NB4 (cell line): ENCODE data around the gene ADGRL4.
"Not testable (repeated sequence)": the region's sequence is repeated elsewhere in the genome, so short reads cannot be mapped to it uniquely, and the experiment has no call there.

Source experiments
- DNase-seq: peaks from one replicate; pipeline ENCODE4 v3.0.0; 2010; ENCODE audit warnings: low read depth
- H3K4me3 ChIP-seq: one replicate; pipeline ENCODE4 v1.5.1; 2011; ENCODE audit warnings: mild to moderate bottlenecking, low read depth, low read length, moderate library complexity
- CTCF ChIP-seq: IDR thresholded peaks from one replicate; pipeline ENCODE4 v1.5.1; 2012; ENCODE audit warnings: low read depth, low read length
- MAX ChIP-seq: IDR thresholded peaks from 2 replicates; pipeline ENCODE4 v1.6.1; 2011; ENCODE audit warnings: low read depth, low read length
- MYC ChIP-seq: IDR thresholded peaks from 2 replicates; pipeline ENCODE4 v1.6.1; 2011; ENCODE audit warnings: low read depth, low read length
- POLR2A ChIP-seq: IDR thresholded peaks from 2 replicates; pipeline ENCODE4 v1.6.1; 2011; ENCODE audit warnings: mild to moderate bottlenecking; ENCODE audit not compliant: insufficient read length; ENCODE audit errors: extremely low read depth

The ADGRL4 gene

GRCh38 chr1:78892260-78892840 is 114.2 kb downstream of the ADGRL4 start:
- TF ChIP-seq MYC: no peak
- no peak overlapping the region for H3K4me3 ChIP-seq
- no peak for DNase-seq

- no peak for TF ChIP-seq MYC
- no peak for TF ChIP-seq MAX
- no peak for TF ChIP-seq CTCF
- DNase-seq: no peak
- no peak overlapping the region for H3K4me3 ChIP-seq
Observed at GRCh38 chr1:78887458-78887857, 119.1 kb downstream of the ADGRL4 start.

DNA sequence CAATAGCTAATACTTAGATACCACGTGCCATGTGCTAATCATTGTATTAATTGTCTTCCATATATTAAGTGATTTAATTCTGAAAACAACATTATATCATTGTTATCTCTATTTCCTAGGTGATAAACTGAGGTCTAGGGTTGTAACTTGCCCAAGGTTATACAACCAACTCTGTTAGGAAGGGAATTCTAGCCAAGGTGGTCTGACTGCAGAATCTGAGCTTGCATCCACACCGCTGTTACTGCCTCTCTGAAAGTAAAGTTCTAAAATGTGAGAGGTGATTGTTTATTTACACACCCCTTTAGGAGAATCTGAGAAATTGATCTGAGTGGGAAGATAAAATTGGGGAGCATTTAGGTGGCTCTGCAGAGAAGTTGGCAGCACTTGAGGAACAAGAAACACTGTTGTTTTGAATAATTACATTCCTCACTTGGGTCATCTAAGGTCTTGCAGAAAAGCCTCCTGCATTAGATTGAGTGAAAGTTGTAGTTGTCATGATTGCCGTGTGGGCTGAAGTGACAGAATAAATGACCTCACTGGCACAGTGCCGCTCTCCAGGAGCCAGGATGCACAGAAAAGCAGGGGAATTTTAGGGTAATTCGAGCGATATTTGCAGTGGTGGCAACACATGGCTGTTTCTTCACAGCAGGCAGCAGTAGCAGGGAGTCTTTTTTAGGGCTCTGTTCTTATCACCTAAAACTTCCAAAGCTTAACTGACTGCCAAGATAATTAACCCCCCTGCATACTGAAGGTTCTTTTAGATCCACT is 121.7 kb downstream of the ADGRL4 start:
- DNase-seq: no peak
- no peak overlapping the region for H3K4me3 ChIP-seq
- TF ChIP-seq CTCF: no peak
- no peak for TF ChIP-seq POLR2A
- no peak for TF ChIP-seq MYC
- no peak for TF ChIP-seq MAX

DNA sequence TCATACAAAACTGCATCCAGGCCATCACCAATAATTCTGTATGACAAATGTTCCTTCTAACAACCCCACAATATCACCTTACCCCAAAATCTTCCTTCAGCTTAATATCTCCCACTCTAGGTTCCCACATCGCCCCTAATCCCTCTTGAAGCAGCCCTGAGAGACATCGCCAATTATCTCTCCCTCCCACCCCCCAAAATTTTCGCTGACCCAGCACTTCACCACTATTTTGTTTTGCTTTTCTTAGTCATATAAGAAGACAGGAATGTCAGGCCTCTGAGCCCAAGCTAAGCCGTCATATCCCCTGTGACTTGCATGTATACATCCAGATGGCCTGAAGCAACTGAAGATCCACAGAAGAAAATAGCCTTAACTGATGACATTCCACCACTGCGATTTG is 126.3 kb downstream of the ADGRL4 start:
- no peak overlapping the region for H3K4me3 ChIP-seq
- DNase-seq: no peak
- TF ChIP-seq POLR2A (no peak), MAX (no peak)

DNA sequence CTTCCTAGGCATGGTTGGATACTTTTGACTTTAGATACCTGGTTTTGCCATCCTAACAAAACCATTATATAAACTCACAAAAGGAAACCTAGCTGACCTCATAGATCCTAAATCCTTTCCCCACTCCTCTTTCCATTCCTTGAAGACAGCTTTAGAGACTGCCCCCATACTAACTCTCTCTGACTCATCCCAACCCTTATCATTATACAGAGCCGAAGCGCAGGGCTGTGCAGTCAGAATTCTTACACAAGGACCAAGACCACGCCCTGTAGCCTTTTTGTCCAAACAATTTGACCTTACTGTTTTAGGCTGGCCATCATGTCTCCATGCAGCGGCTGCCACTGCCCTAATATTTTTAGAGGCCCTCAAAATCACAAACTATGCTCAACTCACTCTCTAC is 130.5 kb downstream of the ADGRL4 start:
- not testable (repeated sequence) for H3K4me3 ChIP-seq, DNase-seq

GRCh38 chr1:78872801-78873200 is 133.7 kb downstream of the ADGRL4 start:
- not testable (repeated sequence) for H3K4me3 ChIP-seq, DNase-seq

- no peak for DNase-seq
- no peak for TF ChIP-seq CTCF
- no peak for TF ChIP-seq POLR2A
- TF ChIP-seq MAX: no peak
- TF ChIP-seq MYC: no peak
Observed at GRCh38 chr1:78871249-78871648, 135.3 kb downstream of the ADGRL4 start.

DNA sequence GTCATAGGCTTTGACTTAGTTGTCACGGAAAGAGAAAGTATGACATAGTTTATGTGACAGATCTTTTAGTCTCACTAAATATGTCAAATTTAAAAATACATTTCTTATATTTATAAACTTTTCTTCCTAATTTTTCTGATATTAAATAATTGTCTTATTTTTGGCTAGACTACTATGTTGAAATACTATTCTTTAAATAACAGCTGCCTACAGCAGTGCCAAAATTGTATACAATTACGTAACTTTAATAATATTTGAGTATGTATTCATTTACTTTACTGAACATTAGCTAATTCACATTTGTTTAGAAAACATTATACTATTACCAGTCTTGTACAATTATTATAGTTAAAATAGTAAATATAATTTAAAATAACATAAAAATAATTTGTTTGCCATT is 137.4 kb downstream of the ADGRL4 start:
- TF ChIP-seq POLR2A: no peak
- TF ChIP-seq CTCF: no peak
- TF ChIP-seq MAX: no peak
- TF ChIP-seq MYC: no peak
- DNase-seq: no peak

More at GRCh38 chr1:78871249-78871648, 135.3 kb downstream of the ADGRL4 start:
- no peak overlapping the region for H3K4me3 ChIP-seq

More for the DNA sequence above, 137.4 kb downstream of the ADGRL4 start:
- no peak overlapping the region for H3K4me3 ChIP-seq
